OCI-M2 (cell line): Measurements from ENCODE around the gene ETV1.
"Not testable (repeated sequence)": the region's sequence is repeated elsewhere in the genome, so short reads cannot be mapped to it uniquely, and the experiment has no call there.

Experiments
- DNase-seq: peaks from one replicate; lab custom pipeline; 2025; ENCODE audit not compliant: unreplicated experiment; lab: John Stamatoyannopoulos, UW

The ETV1 gene

GRCh38 chr7:13933091-13933490, 56.4 kb downstream of the ETV1 start:
- no peak for DNase-seq

- no peak for DNase-seq
These were observed 57.3 kb downstream of the ETV1 start for GRCh38 chr7:13932131-13932530.

GRCh38 chr7:13921062-13921461, 68.4 kb downstream of the ETV1 start:
- no peak for DNase-seq

- DNase-seq, result peak; percentile 14
These were observed 69.3 kb downstream of the ETV1 start for GRCh38 chr7:13920053-13920697.

- DNase-seq, result not testable (repeated sequence)
These were observed 71.1 kb downstream of the ETV1 start for GRCh38 chr7:13918333-13918732.

GRCh38 chr7:13917103-13917502, 72.4 kb downstream of the ETV1 start:
- DNase-seq, result not testable (repeated sequence)

GRCh38 chr7:13915891-13916290, 73.6 kb downstream of the ETV1 start:
- DNase-seq, result no peak

- no peak for DNase-seq
These were observed 76.7 kb downstream of the ETV1 start for GRCh38 chr7:13912715-13913278.

GRCh38 chr7:13911909-13912308, 77.6 kb downstream of the ETV1 start:
- DNase-seq, result no peak

- DNase-seq, result no peak
These were observed 78.5 kb downstream of the ETV1 start for GRCh38 chr7:13910805-13911551.

GRCh38 chr7:13908667-13909397, 80.6 kb downstream of the ETV1 start:
- no peak for DNase-seq

- DNase-seq, result no peak
These were observed 81.6 kb downstream of the ETV1 start for GRCh38 chr7:13907831-13908230.

- DNase-seq, result no peak
These were observed 84.8 kb downstream of the ETV1 start for GRCh38 chr7:13904689-13905088.

- DNase-seq, result no peak
These were observed 85.5 kb downstream of the ETV1 start for GRCh38 chr7:13904007-13904406.

GRCh38 chr7:13901577-13901976, 87.9 kb downstream of the ETV1 start:
- no peak for DNase-seq

GRCh38 chr7:13898957-13899670, 90.4 kb downstream of the ETV1 start:
- no peak for DNase-seq

GRCh38 chr7:13897819-13898218, 91.6 kb downstream of the ETV1 start:
- DNase-seq, result no peak

GRCh38 chr7:13894954-13895353, 94.5 kb downstream of the ETV1 start:
- DNase-seq, result no peak

- DNase-seq, result no peak
These were observed 95.1 kb downstream of the ETV1 start for GRCh38 chr7:13894377-13894776.

GRCh38 chr7:13890793-13891192, 98.7 kb downstream of the ETV1 start:
- DNase-seq, result no peak

- no peak for DNase-seq
These were observed 103.1 kb downstream of the ETV1 start for GRCh38 chr7:13886356-13886755.
